RPMI7951 (cell line): ENCODE results near the gene ADARB2. TPM values are rescaled to one million over a fixed set of nuclear protein-coding genes. Genes with fewer than 3 reads are reported as not detected.
"Not testable (repeated sequence)": the region's sequence is repeated elsewhere in the genome, so short reads cannot be mapped to it uniquely, and the experiment has no call there.

Experiments
- DNase-seq: peaks from one replicate; pipeline ENCODE4 v3.0.0-alpha.2; 2012; ENCODE audit warnings: low read depth
- total RNA-seq: library from RNA; depleted of rRNA; stranded (reverse); fragments of >200 nt; shearing (Covaris generic); gene quantifications from 2 replicates; pipeline ENCODE4 v1.2.3, GENCODE V29; 2014

The ADARB2 gene
- total RNA-seq, 1 experiment from 2014 or later = not detected

DNA sequence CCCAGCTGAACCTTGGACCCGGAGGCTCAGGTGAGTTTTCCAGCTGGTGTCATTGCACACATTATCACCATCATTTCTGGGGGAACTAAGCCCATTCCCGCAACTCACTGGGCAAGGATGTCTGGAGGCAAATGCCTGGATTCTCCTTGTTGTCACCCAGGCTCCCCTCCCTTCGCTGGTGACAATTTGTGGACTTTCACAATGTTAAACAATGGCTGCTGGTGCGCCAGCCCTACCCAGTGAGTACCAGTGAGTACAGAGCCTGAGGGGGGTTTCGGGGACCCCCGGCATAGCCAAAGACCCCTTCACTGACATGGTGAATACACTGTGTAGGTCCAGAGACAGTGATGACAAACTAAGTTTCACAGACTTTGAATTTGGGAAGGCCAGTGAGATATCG, 189.2 kb downstream of the ADARB2 start:
- DNase-seq = no peak

GRCh38 chr10:1546431-1547110, 190.8 kb downstream of the ADARB2 start:
- DNase-seq = no peak

DNA sequence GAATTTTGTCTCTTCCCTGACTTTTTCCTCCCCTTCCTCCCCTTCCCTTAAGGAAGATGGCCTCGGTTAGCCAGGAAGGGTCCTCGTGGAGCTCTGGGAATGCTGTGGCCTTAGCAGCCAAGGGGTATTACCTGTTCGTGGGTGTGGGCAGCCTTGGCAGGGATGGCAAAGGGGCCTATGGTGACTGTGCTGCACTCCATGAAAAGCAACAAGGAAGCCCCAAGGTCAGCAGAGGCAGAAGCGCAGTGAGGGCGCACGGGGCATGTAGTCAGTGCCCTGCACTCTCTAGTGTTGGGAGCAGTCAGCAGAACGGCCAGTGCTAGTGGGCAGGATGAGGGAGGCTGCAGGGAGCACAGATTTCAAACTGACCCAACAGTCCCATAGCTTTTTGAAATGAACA, 191.8 kb downstream of the ADARB2 start:
- no peak for DNase-seq

DNA sequence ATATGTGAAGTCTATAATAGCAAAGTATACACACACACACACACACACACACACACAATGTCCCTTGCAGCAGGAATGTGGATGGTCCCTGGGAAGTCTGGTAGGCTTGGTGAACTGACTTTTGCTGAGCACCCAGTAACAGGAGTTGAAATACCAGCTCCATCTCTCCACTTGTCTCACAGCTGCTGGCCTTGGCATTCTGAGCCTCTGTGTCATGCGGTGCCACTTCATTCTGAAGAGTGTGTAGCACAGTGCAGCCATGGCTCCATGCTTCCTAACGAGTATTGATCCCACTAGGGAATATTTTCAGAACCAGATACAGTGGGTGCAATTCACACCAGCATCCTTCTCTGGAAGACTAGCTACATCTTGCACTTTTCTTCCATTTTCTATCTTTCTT, 192.4 kb downstream of the ADARB2 start:
- DNase-seq = no peak

- DNase-seq = no peak
Measured at GRCh38 chr10:1544209-1544673, 193.1 kb downstream of the ADARB2 start.

GRCh38 chr10:1543596-1543995, 193.7 kb downstream of the ADARB2 start:
- no peak for DNase-seq

- DNase-seq = no peak
Measured at GRCh38 chr10:1542941-1543340, 194.4 kb downstream of the ADARB2 start.

- DNase-seq = no peak
Measured at GRCh38 chr10:1540144-1540543, 197.2 kb downstream of the ADARB2 start.

DNA sequence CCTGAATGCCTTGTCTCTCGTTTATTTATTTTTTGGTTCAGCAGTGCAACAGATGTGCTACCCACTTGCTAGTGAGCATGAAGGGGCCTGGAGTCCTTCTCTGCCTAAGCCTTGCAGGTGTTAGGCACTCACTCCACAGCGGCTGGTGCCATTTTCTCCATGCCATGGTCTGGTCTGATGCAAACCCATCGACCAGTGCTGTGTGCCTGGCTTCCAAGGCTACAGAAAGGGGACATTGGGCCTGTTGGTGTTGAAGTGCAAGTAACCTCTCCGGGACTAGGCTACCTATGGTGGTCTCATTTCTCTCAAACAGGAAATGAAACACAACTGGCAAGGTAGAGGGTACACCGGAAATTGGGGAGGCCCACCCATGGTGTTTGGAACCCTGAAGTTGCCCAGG, 198.1 kb downstream of the ADARB2 start:
- DNase-seq = no peak

GRCh38 chr10:1538531-1539061, 198.7 kb downstream of the ADARB2 start:
- no peak for DNase-seq

GRCh38 chr10:1538121-1538520, 199.2 kb downstream of the ADARB2 start:
- DNase-seq = no peak

GRCh38 chr10:1537449-1537848, 199.9 kb downstream of the ADARB2 start:
- DNase-seq = not testable (repeated sequence)

DNA sequence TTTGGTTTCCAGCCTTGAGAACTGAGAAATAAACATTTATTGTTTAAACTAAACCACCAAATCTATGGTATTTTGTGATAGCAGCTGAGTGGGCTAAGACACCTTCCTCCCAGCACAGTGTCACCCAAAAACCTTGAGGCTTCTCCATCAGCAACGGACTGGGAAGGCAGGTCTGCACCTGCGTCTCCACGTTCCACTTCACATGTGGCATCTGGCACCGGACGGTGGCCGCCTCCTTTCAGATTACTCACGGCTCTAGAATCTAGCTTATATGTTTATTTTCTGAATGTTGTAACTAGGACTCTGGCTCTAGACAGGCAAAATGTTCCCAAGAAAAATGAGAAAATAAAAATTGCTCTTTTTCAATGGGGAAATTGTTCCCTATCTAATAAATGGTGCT, 201.0 kb downstream of the ADARB2 start:
- no peak for DNase-seq

GRCh38 chr10:1535301-1535965, 201.9 kb downstream of the ADARB2 start:
- DNase-seq = no peak

DNA sequence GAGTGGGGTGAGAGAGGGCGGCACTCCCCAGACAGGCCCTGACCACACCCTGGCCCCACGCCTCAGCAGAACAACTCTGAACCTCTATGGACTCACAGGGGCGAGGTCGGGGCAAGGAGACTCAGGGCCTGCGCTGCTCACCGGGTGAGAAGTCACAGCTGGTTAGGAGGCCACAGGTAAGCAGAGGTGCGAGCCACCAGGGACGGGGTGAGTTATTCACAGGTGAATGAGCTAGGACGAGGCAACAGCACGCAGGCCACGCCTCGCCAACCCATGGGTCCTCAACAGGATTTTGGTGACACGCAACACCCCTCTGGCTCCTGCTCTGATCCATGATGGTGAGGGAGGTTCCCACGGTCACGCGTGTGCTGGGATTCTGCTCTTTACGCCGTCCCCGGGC, 202.5 kb downstream of the ADARB2 start:
- no peak for DNase-seq

DNA sequence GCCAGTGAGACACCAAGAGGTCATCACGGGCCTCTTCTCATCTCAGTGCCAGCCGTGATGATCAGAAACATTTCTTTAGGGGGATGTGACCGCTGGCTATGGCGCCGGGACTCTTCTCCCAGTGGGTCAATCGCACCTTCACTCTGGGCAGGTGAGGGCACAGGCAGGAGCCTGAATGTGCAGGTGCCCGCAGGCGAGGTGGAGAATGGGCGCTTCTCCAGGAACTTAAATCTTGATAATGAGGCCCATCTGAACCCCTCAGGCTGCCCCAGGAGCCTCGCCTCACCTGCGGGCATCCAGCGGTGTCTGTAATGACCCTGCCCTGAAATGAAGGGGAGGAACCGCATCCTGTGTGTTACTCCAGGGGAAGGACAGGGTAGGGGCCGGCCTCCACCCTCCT, 204.7 kb downstream of the ADARB2 start:
- no peak for DNase-seq

- DNase-seq = no peak
Measured at GRCh38 chr10:1531883-1532597, 205.3 kb downstream of the ADARB2 start.

DNA sequence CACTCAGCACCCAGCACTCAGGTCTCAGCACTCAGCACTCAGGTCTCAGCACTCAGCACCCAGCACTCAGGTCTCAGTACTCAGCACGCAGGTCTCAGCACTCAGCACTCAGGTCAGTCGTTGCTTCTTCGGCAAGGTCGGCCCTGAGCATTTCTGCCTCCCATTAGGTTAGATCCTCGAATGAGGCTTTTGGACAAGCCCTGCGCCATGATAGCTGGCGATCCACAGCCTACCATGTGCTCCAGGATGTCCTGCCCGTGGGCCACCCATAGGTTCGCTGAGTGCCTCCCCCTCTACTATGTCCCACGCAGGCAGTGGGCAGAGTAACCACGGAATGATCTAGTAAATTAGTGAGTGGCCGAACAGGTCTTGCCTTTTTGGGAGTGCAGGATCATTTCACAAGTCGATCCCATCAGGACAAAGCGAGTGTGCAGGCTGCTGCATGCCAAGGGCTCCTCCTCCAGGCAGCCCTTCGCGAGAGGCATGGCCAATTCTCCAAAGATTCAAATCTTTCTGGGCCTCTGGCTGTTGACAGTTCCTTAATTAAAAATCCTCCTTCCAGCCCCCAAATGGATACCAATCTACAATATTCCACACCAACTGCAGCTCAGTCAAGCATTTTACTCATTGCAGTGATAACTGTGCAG, 206.3 kb downstream of the ADARB2 start:
- DNase-seq = no peak

GRCh38 chr10:1529806-1530413, 207.4 kb downstream of the ADARB2 start:
- no peak for DNase-seq

DNA sequence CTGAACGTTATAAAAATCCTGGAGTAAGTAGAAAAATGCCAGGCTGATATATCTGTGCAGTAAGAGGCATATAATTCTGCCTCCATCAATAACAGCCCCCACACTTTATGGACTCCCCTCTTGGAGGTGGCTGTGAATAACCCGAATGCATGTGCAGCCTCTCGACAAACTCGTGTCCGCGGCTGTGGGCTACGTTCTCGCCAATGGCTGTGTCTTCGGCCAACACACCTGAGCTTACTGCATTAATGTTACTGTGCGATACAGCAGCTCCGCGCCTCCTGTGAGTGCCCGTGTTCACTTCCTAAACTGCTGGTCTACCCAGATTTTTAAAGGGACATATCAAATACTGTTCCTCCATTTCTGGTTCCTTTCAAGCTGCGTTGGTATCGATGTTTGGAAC, 209.4 kb downstream of the ADARB2 start:
- no peak for DNase-seq

- no peak for DNase-seq
Measured at GRCh38 chr10:1526436-1527055, 210.8 kb downstream of the ADARB2 start.
